Cardiac fibroblast (primary cell): ENCODE measurements around the gene ITGB2.

Experiments used
- DNase-seq, 2 donors: peaks; one replicate each; pipeline versions ENCODE4 v3.0.0 to v3.0.0-alpha.2; 2010; ENCODE audit warnings: low read depth in 2 of 2
- H3K4me3 ChIP-seq, 2 donors: replicated peaks in 1 of 2; 1 replicate in 1 of 2; 2 replicates in 1 of 2; pipeline ENCODE4 v1.5.1; 2011; ENCODE audit warnings: low read depth in 2 of 2, low read length in 2 of 2, mild to moderate bottlenecking in 2 of 2, moderate library complexity in 1 of 2
- TF ChIP-seq, protein P1 (sequence below): IDR thresholded peaks from one replicate; pipeline ENCODE4 v1.5.1; 2011; ENCODE audit warnings: low read depth, mild to moderate bottlenecking, low read length, inconsistent platforms

ITGB2 gene

DNA sequence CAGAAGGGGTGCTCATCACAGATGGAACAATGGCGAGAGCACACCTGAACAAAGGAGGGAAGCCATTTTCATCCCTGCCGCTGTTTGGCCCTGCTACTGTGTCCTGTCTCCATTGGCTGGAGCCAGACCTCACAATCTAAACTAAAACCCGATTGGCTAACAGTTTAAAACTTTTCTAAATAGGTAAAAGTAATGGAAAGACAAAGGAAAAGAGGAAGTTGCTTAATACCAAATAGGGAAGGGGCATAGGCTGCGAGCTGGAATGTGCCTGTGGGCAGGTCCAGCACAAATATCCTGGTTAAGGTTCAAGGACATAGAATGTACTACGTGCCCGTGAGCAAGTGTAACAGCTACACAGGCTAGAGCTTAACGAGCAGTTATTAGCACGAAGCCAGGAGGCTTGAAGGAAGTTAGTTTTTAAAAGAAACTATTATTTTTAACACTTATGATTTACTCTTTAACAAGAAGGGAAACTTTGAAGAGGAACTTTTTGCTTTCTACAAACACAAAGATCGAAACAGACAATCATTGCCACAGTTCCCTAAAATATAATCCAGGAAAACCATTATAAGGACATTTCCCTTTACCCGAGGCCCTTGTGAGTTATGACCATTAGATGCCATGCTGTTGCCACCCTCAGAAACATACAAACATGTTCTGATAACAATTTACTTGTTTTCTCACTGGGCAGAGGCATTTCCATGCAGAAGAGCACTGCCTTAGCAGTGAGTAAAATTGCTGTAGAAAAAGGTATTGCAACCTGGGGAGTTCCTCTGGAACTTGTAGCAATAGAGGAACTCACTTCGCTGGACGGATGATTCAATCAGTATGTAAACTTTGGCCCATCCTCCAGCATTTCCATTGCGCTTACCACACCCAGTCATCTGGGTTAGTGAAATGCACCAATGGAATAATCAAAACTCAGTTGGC is 42.4 kb downstream of the ITGB2 start:
- H3K4me3 ChIP-seq, result no peak overlapping the region
- TF ChIP-seq, protein P1, sequence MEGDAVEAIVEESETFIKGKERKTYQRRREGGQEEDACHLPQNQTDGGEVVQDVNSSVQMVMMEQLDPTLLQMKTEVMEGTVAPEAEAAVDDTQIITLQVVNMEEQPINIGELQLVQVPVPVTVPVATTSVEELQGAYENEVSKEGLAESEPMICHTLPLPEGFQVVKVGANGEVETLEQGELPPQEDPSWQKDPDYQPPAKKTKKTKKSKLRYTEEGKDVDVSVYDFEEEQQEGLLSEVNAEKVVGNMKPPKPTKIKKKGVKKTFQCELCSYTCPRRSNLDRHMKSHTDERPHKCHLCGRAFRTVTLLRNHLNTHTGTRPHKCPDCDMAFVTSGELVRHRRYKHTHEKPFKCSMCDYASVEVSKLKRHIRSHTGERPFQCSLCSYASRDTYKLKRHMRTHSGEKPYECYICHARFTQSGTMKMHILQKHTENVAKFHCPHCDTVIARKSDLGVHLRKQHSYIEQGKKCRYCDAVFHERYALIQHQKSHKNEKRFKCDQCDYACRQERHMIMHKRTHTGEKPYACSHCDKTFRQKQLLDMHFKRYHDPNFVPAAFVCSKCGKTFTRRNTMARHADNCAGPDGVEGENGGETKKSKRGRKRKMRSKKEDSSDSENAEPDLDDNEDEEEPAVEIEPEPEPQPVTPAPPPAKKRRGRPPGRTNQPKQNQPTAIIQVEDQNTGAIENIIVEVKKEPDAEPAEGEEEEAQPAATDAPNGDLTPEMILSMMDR, result no peak
- DNase-seq, result peak in 1 of 2 donors; percentile 53

DNA sequence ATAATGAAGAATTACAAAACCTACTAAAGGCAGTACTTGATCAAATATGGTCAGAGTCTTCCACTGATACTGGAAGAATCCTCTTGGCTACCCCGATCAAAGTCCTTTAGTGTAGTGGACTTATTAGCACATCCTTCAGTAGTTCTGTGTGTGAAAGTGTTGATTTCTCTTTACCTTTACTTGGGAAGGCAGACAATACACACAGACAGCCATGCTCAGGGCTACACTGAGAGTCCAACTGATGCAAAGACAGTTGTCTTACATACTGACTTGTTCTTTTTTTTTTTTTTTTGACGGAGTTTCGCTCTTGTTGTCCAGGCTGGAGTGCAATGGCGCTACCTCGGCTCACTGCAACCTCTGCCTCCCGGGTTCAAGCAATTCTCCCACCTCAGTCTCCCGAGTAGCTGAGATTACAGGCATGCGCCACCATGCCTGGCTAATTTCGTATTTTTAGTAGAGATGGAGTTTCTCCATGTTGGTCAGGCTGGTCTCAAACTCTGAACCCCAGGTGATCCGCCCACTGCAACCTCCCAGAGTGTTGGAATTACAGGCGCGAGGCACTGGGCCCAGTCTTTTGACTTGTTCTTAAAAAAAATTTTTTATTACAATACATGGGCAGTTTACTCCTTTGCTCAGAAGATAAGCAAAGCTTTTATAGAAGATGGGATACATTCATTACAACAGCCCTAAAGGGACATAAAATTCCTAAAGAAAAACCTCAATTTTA is 43.7 kb downstream of the ITGB2 start:
- DNase-seq, result no peak
- H3K4me3 ChIP-seq, result no peak overlapping the region
- TF ChIP-seq, protein P1, result no peak

DNA sequence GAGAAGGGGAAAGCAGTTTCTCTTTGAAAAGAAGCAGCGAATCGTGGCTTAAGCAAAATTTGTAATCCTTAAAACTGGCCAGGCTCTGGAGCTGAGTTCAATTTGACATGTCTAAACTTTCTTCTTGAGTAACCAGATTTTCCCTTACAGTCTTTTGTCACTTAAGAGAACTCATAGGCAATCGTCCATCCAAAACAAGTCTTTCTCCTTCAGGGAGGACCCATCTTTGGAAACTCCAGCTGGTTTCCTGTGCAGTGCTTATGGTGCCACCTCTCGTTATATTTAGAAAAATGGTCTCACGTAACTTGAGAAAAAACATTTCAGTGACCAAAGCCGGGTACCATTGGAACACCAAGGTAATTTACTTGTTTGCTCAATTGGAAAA is 45.4 kb downstream of the ITGB2 start:
- peak overlapping the region in 1 of 2 donors; percentile 58 for H3K4me3 ChIP-seq
- TF ChIP-seq, protein P1, result no peak
- DNase-seq, result peak; percentile 66 to 73

DNA sequence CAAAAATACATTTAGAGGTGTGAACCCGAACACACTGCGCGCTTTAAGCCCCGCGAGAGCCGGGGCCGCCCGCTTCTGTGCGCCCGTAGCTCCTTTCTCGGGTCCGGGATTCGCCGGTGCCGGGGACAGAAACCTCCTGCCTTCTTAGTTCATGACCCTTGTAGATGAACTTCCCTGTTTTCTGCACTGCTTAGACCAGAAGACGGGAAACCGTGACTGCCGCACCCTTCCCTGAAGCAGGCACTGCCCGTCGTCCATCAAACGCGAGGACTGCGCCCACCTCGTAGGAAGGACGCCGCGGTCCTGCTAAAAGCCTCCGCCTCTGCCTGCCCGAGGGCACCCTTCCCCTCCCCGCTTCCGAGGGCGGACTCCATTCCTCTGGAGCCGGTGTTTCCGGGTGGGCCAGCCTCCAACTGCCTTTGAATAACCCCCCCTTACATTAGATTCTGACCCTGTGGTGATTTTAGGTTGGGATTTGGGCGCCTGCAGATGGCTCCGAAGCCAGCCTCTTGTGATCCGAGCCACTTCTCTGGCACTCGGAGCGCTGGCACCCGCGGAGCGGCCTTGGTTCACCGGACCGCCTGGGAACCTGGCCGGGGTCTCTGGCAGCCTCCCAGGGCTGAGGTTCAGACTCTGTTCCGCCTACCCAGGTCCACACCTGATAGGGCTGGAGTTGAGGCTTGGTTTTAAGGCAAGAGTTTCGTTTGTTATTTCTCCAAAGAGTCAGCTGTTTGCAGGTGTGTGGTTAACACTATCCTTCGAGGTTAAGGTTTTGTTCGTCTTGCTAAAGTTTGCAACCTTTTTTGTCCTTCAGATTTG is 46.0 kb downstream of the ITGB2 start:
- TF ChIP-seq, protein P1, result no peak
- DNase-seq, result peak in 1 of 2 donors; percentile 39
- H3K4me3 ChIP-seq, result peak overlapping the region; percentile 42 to 58

DNA sequence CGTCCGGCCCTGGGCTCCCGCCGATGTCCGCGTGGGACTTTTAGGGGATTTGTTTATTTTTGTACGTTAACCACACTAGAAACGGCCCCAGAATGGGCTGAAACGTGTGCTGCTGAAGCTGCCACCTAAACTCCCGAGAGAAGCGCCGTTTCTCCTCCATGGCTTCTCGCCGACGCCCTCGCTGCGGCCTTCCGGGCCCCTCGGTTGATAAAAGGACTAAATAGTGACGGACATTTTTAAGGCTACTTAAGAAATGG is 46.5 kb downstream of the ITGB2 start:
- TF ChIP-seq, protein P1, result no peak
- peak overlapping the region; percentile 42 to 58 for H3K4me3 ChIP-seq
- peak in 1 of 2 donors; percentile 58 for DNase-seq

DNA sequence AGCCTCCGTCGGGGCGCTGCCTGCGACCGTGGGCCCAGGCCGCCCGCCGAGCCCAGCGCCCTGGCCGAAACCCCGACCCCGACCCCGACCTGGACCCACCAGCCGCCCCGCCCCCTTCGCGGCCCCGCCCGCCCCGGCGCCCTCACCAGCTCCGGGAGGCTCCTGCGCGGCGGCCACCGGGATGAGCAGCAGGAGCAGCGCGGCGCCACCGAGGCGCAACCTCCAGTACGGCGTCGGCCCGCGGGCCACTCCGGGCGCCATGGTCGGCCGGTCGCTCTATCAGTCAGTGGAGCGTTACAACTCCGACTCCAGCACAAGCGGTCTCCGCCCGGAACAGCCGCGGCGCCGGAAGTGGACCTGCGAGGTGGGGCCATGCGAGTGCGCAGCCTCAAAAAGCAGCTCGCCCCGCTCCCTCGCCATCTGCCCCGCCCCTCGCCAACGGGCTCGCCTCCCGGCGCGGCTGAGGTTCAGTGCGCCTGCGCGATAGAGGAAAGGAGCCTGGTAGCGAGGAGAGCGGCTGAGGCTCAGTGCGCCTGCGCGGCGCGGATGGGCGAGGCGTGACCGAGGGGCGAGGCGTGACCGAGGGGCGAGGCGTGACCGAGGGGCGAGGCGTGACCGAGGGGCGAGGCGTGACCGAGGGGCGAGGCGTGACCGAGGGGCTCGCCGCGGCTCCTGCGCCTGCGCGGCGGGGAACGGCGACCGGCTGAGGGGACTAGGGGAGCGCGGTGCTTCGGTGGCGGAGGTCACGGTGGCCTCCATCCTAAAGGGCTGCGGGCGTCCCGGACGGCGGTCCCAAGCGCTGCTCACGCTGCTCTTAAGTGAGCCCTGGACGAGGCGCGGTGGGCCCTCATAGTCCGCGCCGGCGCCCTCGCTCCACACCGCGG is 47.1 kb downstream of the ITGB2 start, which contains the start of gene PTTG1IP:
TSS of gene PTTG1IP (minus strand) at position 335 of the 884 bp plus-strand sequence. CDS start at position 261, 74 bp downstream.
- H3K4me3 ChIP-seq, result peak within 1 kb of the TSS; percentile 82 to 90
- peak; percentile 97 to 98 for DNase-seq
- TF ChIP-seq, protein P1, result no peak
